ENCODE results near the gene CDX1. TPM values are rescaled to one million over a fixed set of nuclear protein-coding genes. Genes with fewer than 3 reads are reported as not detected.

Gene CDX1
- not detected in 2 replicates for total RNA-seq

GRCh38 chr5:150166650-150167511 lies at the start of gene CDX1:
CDX1 (plus strand) TSS chr5:150166778; CDS start chr5:150166877, 99 bp downstream.

GRCh38 chr5:150155258-150156026 lies 11.1 kb upstream of the CDX1 start, which contains the start of gene PDGFRB:
PDGFRB (minus strand) TSS chr5:150155845; CDS start chr5:150137047, 18,798 bp downstream.

DNA sequence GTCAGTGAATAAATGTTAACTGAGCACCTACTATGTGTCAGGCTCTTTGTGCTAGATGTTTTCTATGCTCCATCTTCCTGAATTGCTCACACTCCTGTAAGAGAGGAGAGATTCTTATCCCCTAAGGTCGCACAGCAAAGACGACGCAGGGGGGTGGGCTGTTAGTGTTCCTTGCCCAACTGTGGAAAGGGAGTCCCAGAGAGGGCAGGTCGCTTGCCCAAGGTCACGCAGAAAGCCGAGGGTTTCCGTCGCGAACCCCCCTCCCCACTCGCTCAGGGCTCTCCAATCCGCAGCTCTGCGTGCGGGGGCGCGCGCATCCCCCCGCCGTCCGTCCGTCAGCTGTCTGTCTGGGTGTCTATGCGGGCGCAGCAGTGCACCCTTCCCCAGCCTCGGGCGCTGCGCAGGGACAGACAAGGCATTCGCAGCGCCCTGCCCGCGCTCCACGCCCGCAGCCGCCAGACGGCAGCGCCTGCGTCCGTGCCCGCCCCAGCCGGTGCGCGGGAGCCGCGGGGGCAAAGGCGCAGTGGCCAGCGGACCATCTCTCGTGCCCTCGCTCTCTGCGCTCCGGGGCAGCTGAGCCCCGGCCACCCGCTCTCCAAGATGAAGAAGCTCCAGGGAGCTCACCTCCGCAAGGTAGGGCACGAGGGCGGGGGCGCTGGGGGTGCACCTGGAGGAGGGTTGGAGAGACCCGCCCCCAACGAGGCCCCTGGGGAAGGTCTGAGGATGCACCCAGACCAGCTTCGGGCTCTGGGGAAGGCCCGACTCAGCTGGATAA lies 23.3 kb downstream of the CDX1 start, which contains the start of gene SLC6A7:
SLC6A7 (plus strand) TSS at position 335 of the 775 bp plus-strand sequence; CDS start at position 601, 266 bp downstream.

Other genes starting within 250 kb of the CDX1 start
- 0.06 TPM in 1 of 2 replicates, not detected in the other for gene PDE6A, start 222.0 kb upstream of the CDX1 start, total RNA-seq
- 13.6 and 40.5 TPM in 2 replicates for gene SLC26A2, start 206.0 kb upstream of the CDX1 start, total RNA-seq
- 4.5 and 6.2 TPM in 2 replicates for gene TIGD6, start 166.1 kb upstream of the CDX1 start, total RNA-seq
- 31.1 and 51.5 TPM in 2 replicates for gene HMGXB3, start 166.0 kb upstream of the CDX1 start, total RNA-seq
- not detected in 2 replicates for gene CSF1R, start 80.2 kb upstream of the CDX1 start, total RNA-seq
- gene PDGFRB, start 10.9 kb upstream of the CDX1 start, total RNA-seq, result 2.6 and 8.9 TPM in 2 replicates
- gene SLC6A7, start 23.3 kb downstream of the CDX1 start, total RNA-seq, result not detected in 2 replicates
- gene CAMK2A, start 123.0 kb downstream of the CDX1 start, total RNA-seq, result not detected in 2 replicates
- gene ARSI, start 136.1 kb downstream of the CDX1 start, total RNA-seq, result 0.16 and 0.63 TPM in 2 replicates
- 10.7 and 22.2 TPM in 2 replicates for gene TCOF1, start 190.9 kb downstream of the CDX1 start, total RNA-seq
- gene CD74, start 246.1 kb downstream of the CDX1 start, total RNA-seq, result 5.7 and 10.7 TPM in 2 replicates

Measured in bladder microvascular endothelial cell (primary cell).